Keratinocyte (primary cell): ENCODE measurements around the gene SFXN3. TPM values are rescaled to one million over a fixed set of nuclear protein-coding genes. Genes with fewer than 3 reads are reported as not detected.

Source experiments
- DNase-seq: peaks from one replicate; pipeline ENCODE4 v3.0.0-alpha.2; 2011; ENCODE audit warnings: low read depth, missing footprints, low spot score
- FAIRE-seq: peaks from 2 replicates; lab custom pipeline; 2011; peaks lifted over from hg19 to GRCh38; lab: Jason Lieb, UNC
- H2AFZ ChIP-seq: 2 replicates; pipeline ENCODE4 v1.6.0; 2012; ENCODE audit warnings: low read length, control low read depth, inconsistent platforms; ENCODE audit not compliant: control insufficient read depth
- H3K27ac ChIP-seq: 2 replicates; pipeline ENCODE4 v1.5.1; 2011; ENCODE audit warnings: low read length; ENCODE audit not compliant: control insufficient read depth, insufficient read depth
- H3K27me3 ChIP-seq: 3 replicates; pipeline ENCODE4 v1.6.0; 2011; ENCODE audit warnings: low read length; ENCODE audit not compliant: control insufficient read depth, insufficient read depth; ENCODE audit errors: extremely low read depth
- H3K36me3 ChIP-seq, 2 experiments: 2 replicates in 1 of 2; 3 replicates in 1 of 2; pipeline ENCODE4 v1.5.1; 2011; ENCODE audit warnings: low read length in 2 of 2, mild to moderate bottlenecking in 1 of 2; ENCODE audit not compliant: control insufficient read depth in 2 of 2, insufficient read depth in 2 of 2; ENCODE audit errors: extremely low read depth in 1 of 2
- H3K4me1 ChIP-seq: 3 replicates; pipeline ENCODE4 v1.5.1; 2011; ENCODE audit warnings: low read length; ENCODE audit not compliant: control insufficient read depth, insufficient read depth; ENCODE audit errors: extremely low read depth
- H3K4me2 ChIP-seq: 3 replicates; pipeline ENCODE4 v1.6.0; 2011; ENCODE audit warnings: low read depth, low read length; ENCODE audit not compliant: control insufficient read depth, insufficient read depth; ENCODE audit errors: extremely low read depth
- H3K4me3 ChIP-seq, 3 experiments: fragments of 200-600 bp in 1 of 3; sonication (generic) in 1 of 3; 2 replicates in 2 of 3; 3 replicates in 1 of 3; pipeline ENCODE4 v1.5.1; 2011 to 2016; ENCODE audit warnings: low read length in 3 of 3, mild to moderate bottlenecking in 3 of 3, control low read depth in 2 of 3, inconsistent platforms in 1 of 3, low read depth in 1 of 3, mixed read lengths in 1 of 3, mixed run types in 1 of 3, moderate library complexity in 1 of 3; ENCODE audit not compliant: control insufficient read depth in 2 of 3, insufficient read depth in 2 of 3; ENCODE audit errors: extremely low read depth in 1 of 3
- H3K79me2 ChIP-seq: 2 replicates; pipeline ENCODE4 v1.6.0; 2012; ENCODE audit warnings: low read length; ENCODE audit not compliant: control insufficient read depth, insufficient read depth
- H3K9ac ChIP-seq: 3 replicates; pipeline ENCODE4 v1.6.0; 2011; ENCODE audit warnings: low read length; ENCODE audit not compliant: control insufficient read depth, insufficient read depth; ENCODE audit errors: extremely low read depth
- H3K9me1 ChIP-seq: 3 replicates; pipeline ENCODE4 v1.6.0; 2011; ENCODE audit warnings: low read length; ENCODE audit not compliant: control insufficient read depth, insufficient read depth; ENCODE audit errors: extremely low read depth
- H3K9me3 ChIP-seq: 2 replicates; pipeline ENCODE4 v1.5.1; 2012; ENCODE audit warnings: low read depth, low read length; ENCODE audit not compliant: control insufficient read depth
- H4K20me1 ChIP-seq: 3 replicates; pipeline ENCODE4 v1.6.0; 2011; ENCODE audit warnings: low read length; ENCODE audit not compliant: control insufficient read depth, insufficient read depth; ENCODE audit errors: extremely low read depth
- EZH2 ChIP-seq: IDR thresholded peaks from one replicate; pipeline ENCODE4 v1.6.1; 2012; ENCODE audit warnings: inconsistent platforms, mild to moderate bottlenecking, low read length, moderate library complexity
- dilution Hi-C: fragments of 300-500 bp; cut with MboI; formaldehyde crosslinking; loops from one replicate; pipeline ENCODE4 v1.7.0; 2020; ENCODE audit warnings: low sequenced_read_pairs; ENCODE audit not compliant: extremely low pct_ligation_motif_present
- polyA plus RNA-seq, 5 experiments: library from polyadenylated mRNA; depleted of rRNA in 3 of 5; stranded (reverse) in 3 of 5; stranded (forward) in 1 of 5; unstranded in 1 of 5; fragments of >200 nt; gene quantifications; 1 replicate in 1 of 5; 2 replicates in 3 of 5; 3 replicates in 1 of 5; pipeline versions ENCODE4 v1.2.1 to v1.2.3, GENCODE V29; 2011 to 2012; ENCODE audit warnings: missing spikeins in 2 of 5, low read depth in 1 of 5, low replicate concordance in 1 of 5
- TF ChIP-seq, protein P1 (sequence below), 3 experiments: IDR thresholded peaks in 1 of 3; conservative IDR thresholded peaks in 1 of 3; optimal IDR thresholded peaks in 1 of 3; 2 replicates in 2 of 3; 3 replicates in 1 of 3; pipeline versions ENCODE3 to v1.5.1; 2011; ENCODE audit warnings: low read length in 3 of 3, mild to moderate bottlenecking in 3 of 3, moderate library complexity in 2 of 3, control low read depth in 1 of 3, inconsistent platforms in 1 of 3; ENCODE audit not compliant: insufficient read depth in 2 of 3; ENCODE audit errors: extremely low read depth in 1 of 3

SFXN3 gene
- polyA plus RNA-seq, 1 donor (not counting 4 experiments of a cell fraction or from before 2014, with no cell fraction given), result 77.0 TPM

DNA sequence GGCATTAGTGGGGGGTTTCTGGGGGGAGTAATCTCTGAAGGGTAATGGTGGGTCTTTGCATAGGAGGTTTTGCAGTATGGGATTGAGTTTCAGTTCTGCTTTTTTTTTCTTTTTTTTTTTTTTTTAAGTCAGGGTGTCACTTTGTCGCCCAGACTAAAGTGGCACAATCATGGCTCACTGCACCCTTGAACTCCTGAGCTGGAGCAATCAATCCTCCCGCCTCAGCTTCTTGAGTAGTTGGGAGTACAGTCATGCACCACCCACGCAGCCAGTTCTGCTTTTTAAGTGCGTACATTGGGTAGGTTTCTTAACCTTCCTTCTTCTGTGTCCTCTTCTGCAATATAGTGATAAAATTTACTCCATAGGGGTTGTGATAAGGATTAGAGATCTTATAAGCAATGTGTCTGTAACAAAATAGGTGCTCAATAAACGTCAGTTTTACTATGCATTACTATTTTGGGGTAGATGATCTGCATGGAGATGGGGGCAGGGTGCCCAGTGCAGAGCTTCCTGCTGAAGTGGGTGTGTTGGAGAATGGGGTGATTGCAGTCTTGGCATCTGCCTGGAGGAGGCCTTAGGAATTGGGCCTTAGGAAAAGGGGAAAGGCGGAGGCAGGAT, 40.3 kb downstream of the SFXN3 start:
- peaks cover 4% of the 10 kb centered on the region for H3K4me1 ChIP-seq
- TF ChIP-seq, protein P1, sequence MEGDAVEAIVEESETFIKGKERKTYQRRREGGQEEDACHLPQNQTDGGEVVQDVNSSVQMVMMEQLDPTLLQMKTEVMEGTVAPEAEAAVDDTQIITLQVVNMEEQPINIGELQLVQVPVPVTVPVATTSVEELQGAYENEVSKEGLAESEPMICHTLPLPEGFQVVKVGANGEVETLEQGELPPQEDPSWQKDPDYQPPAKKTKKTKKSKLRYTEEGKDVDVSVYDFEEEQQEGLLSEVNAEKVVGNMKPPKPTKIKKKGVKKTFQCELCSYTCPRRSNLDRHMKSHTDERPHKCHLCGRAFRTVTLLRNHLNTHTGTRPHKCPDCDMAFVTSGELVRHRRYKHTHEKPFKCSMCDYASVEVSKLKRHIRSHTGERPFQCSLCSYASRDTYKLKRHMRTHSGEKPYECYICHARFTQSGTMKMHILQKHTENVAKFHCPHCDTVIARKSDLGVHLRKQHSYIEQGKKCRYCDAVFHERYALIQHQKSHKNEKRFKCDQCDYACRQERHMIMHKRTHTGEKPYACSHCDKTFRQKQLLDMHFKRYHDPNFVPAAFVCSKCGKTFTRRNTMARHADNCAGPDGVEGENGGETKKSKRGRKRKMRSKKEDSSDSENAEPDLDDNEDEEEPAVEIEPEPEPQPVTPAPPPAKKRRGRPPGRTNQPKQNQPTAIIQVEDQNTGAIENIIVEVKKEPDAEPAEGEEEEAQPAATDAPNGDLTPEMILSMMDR (optimal IDR thresholded peaks at IDR 0.05 in 1 of 3, IDR thresholded peaks at IDR 0.05 in 1 of 3, conservative IDR thresholded peaks at IDR 0.05 in 1 of 3; ENCODE audit: extremely low read depth in 1 of 3, insufficient read depth in 2 of 3, low read length in 3 of 3), result no peak
- no peak for TF ChIP-seq EZH2
- H2AFZ ChIP-seq, result no peak overlapping the region
- no peaks in the 10 kb centered on the region for H3K79me2 ChIP-seq
- H3K27me3 ChIP-seq, result peaks cover 35% of the 10 kb centered on the region
- dilution Hi-C loops, result no loop called here
- H3K9me3 ChIP-seq, result no peaks in the 10 kb centered on the region
- no peaks in the 10 kb centered on the region for H3K36me3 ChIP-seq
- H3K9me1 ChIP-seq, result no peaks in the 10 kb centered on the region
- no peak overlapping the region for H3K4me3 ChIP-seq
- no peak overlapping the region for H3K9ac ChIP-seq
- FAIRE-seq (no peak), DNase-seq (no peak)
- H3K27ac ChIP-seq, result no peak overlapping the region
- no peaks in the 10 kb centered on the region for H4K20me1 ChIP-seq
- H3K4me2 ChIP-seq, result no peak overlapping the region

DNA sequence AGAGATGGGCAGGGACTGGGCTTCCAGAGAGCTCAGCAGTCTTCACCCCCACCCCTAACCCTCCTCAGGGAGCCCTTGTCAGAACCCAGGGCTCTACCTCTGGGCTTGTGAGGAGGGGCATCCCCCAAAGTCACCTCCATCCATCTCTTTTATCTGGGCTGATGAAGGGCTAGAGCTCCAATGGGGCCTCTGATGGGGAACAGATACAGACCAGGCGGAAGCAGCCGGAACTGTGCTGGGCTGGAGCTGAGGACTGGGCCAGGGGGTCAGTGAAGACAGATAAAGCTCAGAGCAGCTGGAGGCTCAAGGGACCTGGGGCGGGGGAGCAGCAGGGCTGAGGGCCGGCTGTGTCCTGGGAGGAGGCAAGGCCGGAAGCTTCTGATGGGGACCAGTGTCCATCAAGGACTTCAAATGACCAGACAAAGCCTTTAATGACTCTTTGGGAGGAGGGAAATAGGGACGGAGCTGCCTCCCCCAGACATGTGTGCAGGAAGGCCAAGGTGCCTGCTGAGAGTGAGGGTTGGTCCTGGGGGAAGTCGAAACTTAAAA, 40.9 kb downstream of the SFXN3 start:
- FAIRE-seq (no peak), DNase-seq (no peak)
- Histone ChIP-seq H3K27ac (no peak overlapping the region), H3K9me3 (no peaks in the 10 kb centered on the region), H3K79me2 (no peaks in the 10 kb centered on the region), H3K4me1 (no peaks in the 10 kb centered on the region), H3K4me2 (no peak overlapping the region), H3K4me3 (no peak overlapping the region), H3K9ac (no peak overlapping the region), H3K27me3 (peaks cover 37% of the 10 kb centered on the region), H3K9me1 (no peaks in the 10 kb centered on the region), H2AFZ (no peak overlapping the region), H3K36me3 (no peaks in the 10 kb centered on the region), H4K20me1 (no peaks in the 10 kb centered on the region)
- dilution Hi-C loops, result no loop called here
- TF ChIP-seq EZH2, result no peak
- TF ChIP-seq, protein P1 (optimal IDR thresholded peaks at IDR 0.05 in 1 of 3, IDR thresholded peaks at IDR 0.05 in 1 of 3, conservative IDR thresholded peaks at IDR 0.05 in 1 of 3; ENCODE audit: extremely low read depth in 1 of 3, insufficient read depth in 2 of 3, low read length in 3 of 3), result no peak
